Peyer's patch (tissue), 4 donors: ENCODE measurements around the gene IZUMO4. TPM values are rescaled to one million over a fixed set of nuclear protein-coding genes. Genes with fewer than 3 reads are reported as not detected.

Source experiments
- DNase-seq, 3 donors: peaks; one replicate each; pipeline ENCODE4 v3.0.0-alpha.2; 2017 to 2019
- H3K27ac ChIP-seq, 4 donors: fragments of 200-600 bp; sonication (generic); one replicate each; pipeline ENCODE4 v1.5.1; 2016 to 2019
- H3K27me3 ChIP-seq, 2 donors: fragments of 200-600 bp; sonication (generic); one replicate each; pipeline ENCODE4 v1.5.1; 2019
- H3K36me3 ChIP-seq, 3 donors: fragments of 200-600 bp; sonication (generic); one replicate each; pipeline ENCODE4 v1.5.1; 2016 to 2019
- H3K4me1 ChIP-seq, 4 donors: fragments of 200-600 bp; sonication (generic); one replicate each; pipeline ENCODE4 v1.5.1; 2016 to 2019
- H3K4me3 ChIP-seq, 4 donors: fragments of 200-600 bp; sonication (generic); 1 replicate in 3 of 4; 2 replicates in 1 of 4; pipeline ENCODE4 v1.5.1; 2016 to 2019; ENCODE audit warnings: mild to moderate bottlenecking in 1 of 4
- H3K9me3 ChIP-seq, 4 donors: fragments of 200-600 bp; sonication (generic); one replicate each; pipeline ENCODE4 v1.5.1; 2016 to 2019; ENCODE audit warnings: mild to moderate bottlenecking in 1 of 4
- CTCF ChIP-seq, 6 experiments: fragments of 450-650 bp in 4 of 6; fragments of 200-600 bp in 2 of 6; sonication (generic) in 1 of 6; IDR thresholded peaks; one replicate each; pipeline ENCODE4 v1.5.1; 2017 to 2019; ENCODE audit warnings: antibody characterized with exemption in 6 of 6, mild to moderate bottlenecking in 3 of 6, moderate library complexity in 1 of 6
- POLR2A ChIP-seq, 2 donors: fragments of 450-650 bp; IDR thresholded peaks; one replicate each; pipeline ENCODE4 v1.5.1; 2017; ENCODE audit warnings: antibody characterized with exemption in 2 of 2, mild to moderate bottlenecking in 2 of 2, moderate library complexity in 2 of 2
- total RNA-seq, 4 donors: library from RNA; depleted of rRNA; stranded (reverse); fragments of >200 nt; gene quantifications; one replicate each; pipeline ENCODE4 v1.1.0, GENCODE V29; 2016

IZUMO4 gene
- total RNA-seq, 4 donors from 2014 or later: 1.3 to 9.9 (median 3.8) TPM

GRCh38 chr19:2097886-2098327 is 1.2 kb downstream of the IZUMO4 start:
- H3K27ac ChIP-seq: no peak overlapping the region
- H3K4me3 ChIP-seq: peak overlapping the region in 1 of 4 donors; percentile 90
- peaks cover 0 to 36% (median 12%) of the 10 kb centered on the region in 4 donors for H3K4me1 ChIP-seq
- no peak for DNase-seq
- TF ChIP-seq CTCF (IDR thresholded peaks at IDR 0.05) (no peak), POLR2A (IDR thresholded peaks at IDR 0.05) (no peak)
- no peaks in the 10 kb centered on the region for H3K9me3 ChIP-seq
- no peaks in the 10 kb centered on the region for H3K27me3 ChIP-seq
- H3K36me3 ChIP-seq: peaks cover 0 to 42% (median 0%) of the 10 kb centered on the region in 3 donors

- H3K27me3 ChIP-seq: no peaks in the 10 kb centered on the region
- peaks cover 0 to 43% (median 0%) of the 10 kb centered on the region in 3 donors for H3K36me3 ChIP-seq
- no peak overlapping the region for H3K4me3 ChIP-seq
- no peak overlapping the region for H3K27ac ChIP-seq
- H3K9me3 ChIP-seq: no peaks in the 10 kb centered on the region
- H3K4me1 ChIP-seq: peaks cover 0 to 26% (median 11%) of the 10 kb centered on the region in 4 donors
- no peak for TF ChIP-seq CTCF (IDR thresholded peaks at IDR 0.05)
- no peak for TF ChIP-seq POLR2A (IDR thresholded peaks at IDR 0.05)
- no peak for DNase-seq
Observed at GRCh38 chr19:2099054-2099501, 2.4 kb downstream of the IZUMO4 start.

- TF ChIP-seq POLR2A (IDR thresholded peaks at IDR 0.05) (no peak), CTCF (IDR thresholded peaks at IDR 0.05) (no peak)
- no peak overlapping the region for H3K27ac ChIP-seq
- H3K9me3 ChIP-seq: no peaks in the 10 kb centered on the region
- H3K27me3 ChIP-seq: no peaks in the 10 kb centered on the region
- no peak for DNase-seq
- H3K36me3 ChIP-seq: peaks cover 0 to 48% (median 0%) of the 10 kb centered on the region in 3 donors
- H3K4me1 ChIP-seq: peaks cover 0 to 16% (median 9%) of the 10 kb centered on the region in 4 donors
- H3K4me3 ChIP-seq: no peak overlapping the region
Observed at GRCh38 chr19:2099937-2100718, 3.4 kb downstream of the IZUMO4 start.

GRCh38 chr19:2100719-2101061 is 4.0 kb downstream of the IZUMO4 start:
- no peak for TF ChIP-seq POLR2A (IDR thresholded peaks at IDR 0.05)
- no peak for TF ChIP-seq CTCF (IDR thresholded peaks at IDR 0.05)
- peaks cover 0 to 4% (median 0%) of the 10 kb centered on the region in 4 donors for H3K9me3 ChIP-seq
- H3K4me3 ChIP-seq: no peak overlapping the region
- H3K27me3 ChIP-seq: no peaks in the 10 kb centered on the region
- DNase-seq: no peak
- H3K4me1 ChIP-seq: peaks cover 0 to 12% (median 9%) of the 10 kb centered on the region in 4 donors
- H3K27ac ChIP-seq: no peak overlapping the region
- H3K36me3 ChIP-seq: peaks cover 0 to 53% (median 0%) of the 10 kb centered on the region in 3 donors

GRCh38 chr19:2101417-2102335 is 5.0 kb downstream of the IZUMO4 start:
- Histone ChIP-seq H3K4me3 (no peak overlapping the region), H3K4me1 (peaks cover 0 to 12% (median 9%) of the 10 kb centered on the region in 4 donors), H3K9me3 (peaks cover 0 to 4% (median 0%) of the 10 kb centered on the region in 4 donors), H3K27ac (no peak overlapping the region), H3K27me3 (no peaks in the 10 kb centered on the region), H3K36me3 (peaks cover 0 to 63% (median 0%) of the 10 kb centered on the region in 3 donors)
- DNase-seq: no peak
- TF ChIP-seq POLR2A (IDR thresholded peaks at IDR 0.05): no peak
- TF ChIP-seq CTCF (IDR thresholded peaks at IDR 0.05): no peak
